ENCODE results near the gene ARHGAP40.

ARHGAP40 gene

DNA sequence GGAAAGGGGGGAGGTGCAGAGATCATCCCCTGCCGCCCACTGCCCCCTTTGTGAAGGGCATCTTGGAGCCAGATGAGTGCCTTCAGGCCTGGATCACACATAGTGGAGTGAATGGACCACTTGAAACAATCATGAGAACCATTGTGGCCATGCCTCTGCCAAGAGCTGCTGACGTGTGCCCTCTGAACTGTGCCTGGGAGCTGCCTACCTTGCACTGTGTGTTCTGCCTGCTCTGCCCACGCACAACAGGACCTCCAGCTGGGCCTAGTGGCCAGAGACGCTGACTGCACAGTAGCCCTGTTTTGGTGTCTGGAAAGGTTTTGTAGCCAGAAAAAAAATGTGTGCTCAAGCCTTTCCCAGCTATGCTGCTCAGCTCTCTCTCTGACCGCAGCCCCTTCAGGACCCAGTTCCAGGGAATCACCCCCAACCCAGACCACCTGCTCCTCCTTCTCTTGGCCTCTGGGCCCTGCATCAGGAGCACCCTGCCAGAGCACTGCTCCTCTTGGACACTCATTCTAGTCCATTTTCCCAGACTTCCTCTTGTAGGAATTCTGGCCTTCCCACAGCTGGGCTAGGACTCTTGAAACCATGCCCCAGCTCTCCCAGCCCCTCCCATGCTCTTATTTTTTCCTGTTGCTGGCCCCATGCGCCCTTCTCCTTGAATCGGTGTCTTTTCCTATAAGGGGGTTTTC, 22.2 kb upstream of the ARHGAP40 start (continued):
- no peak for TF ChIP-seq POU6F1 (CRISPR knock-in tag; IDR thresholded peaks at IDR 0.05; ENCODE audit: borderline replicate concordance, low read depth)

DNA sequence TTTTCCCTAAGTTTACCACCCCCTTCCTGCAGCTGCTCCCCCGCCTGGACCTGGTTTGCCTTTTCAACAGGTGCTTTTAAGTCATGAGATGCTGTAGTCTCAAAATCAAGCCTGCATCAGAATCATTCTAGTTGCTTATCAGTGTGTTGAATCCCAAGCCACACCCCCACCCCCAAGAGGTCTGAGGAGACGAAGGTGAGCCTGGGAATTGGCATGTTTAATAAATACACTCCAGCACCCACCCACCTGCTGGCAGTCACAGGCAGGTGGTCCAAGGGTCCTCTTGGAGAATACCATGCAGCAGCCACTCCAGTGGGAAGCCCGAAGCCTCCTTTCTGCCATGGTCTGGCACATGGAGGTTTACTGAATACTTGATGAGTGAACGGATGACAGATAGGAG, 21.7 kb upstream of the ARHGAP40 start:
- TF ChIP-seq POU6F1 (CRISPR knock-in tag; IDR thresholded peaks at IDR 0.05; ENCODE audit: borderline replicate concordance, low read depth) = no peak
- ATAC-seq = no peak

- TF ChIP-seq ZFP30 (CRISPR knock-in tag; IDR thresholded peaks at IDR 0.05) = no peak
- TF ChIP-seq ARNTL (CRISPR knock-in tag; IDR thresholded peaks at IDR 0.05; ENCODE audit: borderline replicate concordance, low read depth) = no peak
- ATAC-seq = peak; percentile 29
Observed at GRCh38 chr20:38581013-38581412, 20.6 kb upstream of the ARHGAP40 start, which contains the start of gene ADIG. Gene ADIG (plus strand): TSS chr20:38581197. CDS start chr20:38581251, 54 bp downstream.

DNA sequence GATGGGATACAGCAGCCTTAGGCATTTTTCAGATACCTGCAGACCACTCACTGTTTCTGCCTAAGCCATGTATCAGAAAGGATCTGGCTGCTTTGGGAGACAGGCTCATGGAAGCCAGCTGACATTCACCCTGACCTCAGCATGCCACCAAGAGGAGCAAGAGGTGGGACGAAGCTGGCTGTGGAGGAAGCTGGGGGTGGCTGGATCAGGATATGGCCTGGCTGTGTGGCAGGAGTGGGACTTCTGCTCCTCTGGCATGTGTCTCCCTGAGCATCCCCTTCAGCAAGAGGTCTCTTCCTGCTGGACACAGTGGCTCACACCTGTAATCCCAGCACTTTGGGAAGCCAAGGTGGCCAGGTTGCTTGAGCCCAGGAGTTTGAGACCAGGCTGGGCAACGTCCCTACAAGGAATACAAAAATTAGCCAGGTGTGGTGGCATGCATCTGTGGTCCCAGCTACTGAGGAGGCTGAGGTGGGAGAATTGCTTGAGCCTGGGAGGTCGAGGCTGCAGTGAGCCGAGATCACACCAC, 19.7 kb upstream of the ARHGAP40 start:
- TF ChIP-seq ZNF8 (CRISPR knock-in tag; IDR thresholded peaks at IDR 0.05) (no peak), TOX (CRISPR knock-in tag; IDR thresholded peaks at IDR 0.05; ENCODE audit: borderline replicate concordance) (no peak)
- ATAC-seq = no peak

GRCh38 chr20:38583306-38583705, 18.3 kb upstream of the ARHGAP40 start:
- TF ChIP-seq SNAI2 (CRISPR knock-in tag; IDR thresholded peaks at IDR 0.05) (no peak), TOX (CRISPR knock-in tag; IDR thresholded peaks at IDR 0.05; ENCODE audit: borderline replicate concordance) (no peak), OSR1 (CRISPR knock-in tag; IDR thresholded peaks at IDR 0.05) (no peak), PPARA (CRISPR knock-in tag; IDR thresholded peaks at IDR 0.05; ENCODE audit: borderline replicate concordance) (no peak), PATZ1 (CRISPR knock-in tag; IDR thresholded peaks at IDR 0.05; ENCODE audit: borderline replicate concordance) (no peak), ESRRG (CRISPR knock-in tag; IDR thresholded peaks at IDR 0.05) (no peak), ZNF8 (CRISPR knock-in tag; IDR thresholded peaks at IDR 0.05) (no peak), ZFP3 (CRISPR knock-in tag; IDR thresholded peaks at IDR 0.05) (no peak)
- TF ChIP-seq, protein P1, sequence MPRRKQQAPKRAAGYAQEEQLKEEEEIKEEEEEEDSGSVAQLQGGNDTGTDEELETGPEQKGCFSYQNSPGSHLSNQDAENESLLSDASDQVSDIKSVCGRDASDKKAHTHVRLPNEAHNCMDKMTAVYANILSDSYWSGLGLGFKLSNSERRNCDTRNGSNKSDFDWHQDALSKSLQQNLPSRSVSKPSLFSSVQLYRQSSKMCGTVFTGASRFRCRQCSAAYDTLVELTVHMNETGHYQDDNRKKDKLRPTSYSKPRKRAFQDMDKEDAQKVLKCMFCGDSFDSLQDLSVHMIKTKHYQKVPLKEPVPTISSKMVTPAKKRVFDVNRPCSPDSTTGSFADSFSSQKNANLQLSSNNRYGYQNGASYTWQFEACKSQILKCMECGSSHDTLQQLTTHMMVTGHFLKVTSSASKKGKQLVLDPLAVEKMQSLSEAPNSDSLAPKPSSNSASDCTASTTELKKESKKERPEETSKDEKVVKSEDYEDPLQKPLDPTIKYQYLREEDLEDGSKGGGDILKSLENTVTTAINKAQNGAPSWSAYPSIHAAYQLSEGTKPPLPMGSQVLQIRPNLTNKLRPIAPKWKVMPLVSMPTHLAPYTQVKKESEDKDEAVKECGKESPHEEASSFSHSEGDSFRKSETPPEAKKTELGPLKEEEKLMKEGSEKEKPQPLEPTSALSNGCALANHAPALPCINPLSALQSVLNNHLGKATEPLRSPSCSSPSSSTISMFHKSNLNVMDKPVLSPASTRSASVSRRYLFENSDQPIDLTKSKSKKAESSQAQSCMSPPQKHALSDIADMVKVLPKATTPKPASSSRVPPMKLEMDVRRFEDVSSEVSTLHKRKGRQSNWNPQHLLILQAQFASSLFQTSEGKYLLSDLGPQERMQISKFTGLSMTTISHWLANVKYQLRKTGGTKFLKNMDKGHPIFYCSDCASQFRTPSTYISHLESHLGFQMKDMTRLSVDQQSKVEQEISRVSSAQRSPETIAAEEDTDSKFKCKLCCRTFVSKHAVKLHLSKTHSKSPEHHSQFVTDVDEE (CRISPR knock-in tag; IDR thresholded peaks at IDR 0.05) = no peak
- no peak for ATAC-seq

GRCh38 chr20:38584099-38584763, 17.4 kb upstream of the ARHGAP40 start:
- no peak for ATAC-seq
- TF ChIP-seq CSRNP3 (CRISPR knock-in tag; IDR thresholded peaks at IDR 0.05) (no peak), ZNF70 (CRISPR knock-in tag; IDR thresholded peaks at IDR 0.05) (no peak), ZFP3 (CRISPR knock-in tag; IDR thresholded peaks at IDR 0.05) (no peak), SNAI2 (CRISPR knock-in tag; IDR thresholded peaks at IDR 0.05) (no peak), BACH2 (CRISPR knock-in tag; IDR thresholded peaks at IDR 0.05; ENCODE audit: borderline replicate concordance) (no peak), CREB5 (CRISPR knock-in tag; IDR thresholded peaks at IDR 0.05; ENCODE audit: low read depth) (no peak), ZC3H10 (CRISPR knock-in tag; IDR thresholded peaks at IDR 0.05) (no peak), ZNF8 (CRISPR knock-in tag; IDR thresholded peaks at IDR 0.05) (no peak), OSR1 (CRISPR knock-in tag; IDR thresholded peaks at IDR 0.05) (no peak), ISL1 (CRISPR knock-in tag; IDR thresholded peaks at IDR 0.05) (no peak)
